NCI-H2196 treated with DMSO at 0.1 percent for 48 hours (cell line): ENCODE results near the gene LINGO4.
A peak's percentile ranks its signal among the peaks of the same experiment; 100 is the strongest.

Experiments used
- DNase-seq: peaks from one replicate; lab custom pipeline; 2025; ENCODE audit not compliant: unreplicated experiment; lab: John Stamatoyannopoulos, UW

The LINGO4 gene

DNA sequence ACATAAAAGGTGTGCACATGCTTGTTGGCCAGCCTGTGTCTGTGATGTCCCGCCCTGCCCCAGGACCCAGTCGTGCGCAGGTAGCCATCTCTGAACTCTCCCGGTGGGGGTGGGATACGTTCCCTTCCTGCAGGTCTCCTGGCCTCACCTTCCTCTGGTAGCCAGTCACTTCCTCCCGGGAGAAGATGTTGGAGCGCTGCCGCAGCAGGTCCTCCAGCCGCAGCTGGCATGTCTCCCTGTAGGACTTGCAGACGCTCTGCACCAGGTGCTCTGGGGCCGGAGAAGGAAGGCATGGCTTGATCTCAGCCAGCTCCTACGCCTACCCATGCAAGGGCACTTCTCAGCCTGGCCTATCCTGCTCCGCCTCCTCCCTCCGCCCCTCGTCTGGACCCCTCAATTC lies 9.2 kb upstream of the LINGO4 start:
- DNase-seq: no peak

- no peak for DNase-seq
Measured at GRCh38 chr1:151813271-151813977, 8.2 kb upstream of the LINGO4 start.

GRCh38 chr1:151811181-151811580 lies 6.0 kb upstream of the LINGO4 start:
- no peak for DNase-seq

- no peak for DNase-seq
Measured at GRCh38 chr1:151809985-151810556, 4.9 kb upstream of the LINGO4 start.

DNA sequence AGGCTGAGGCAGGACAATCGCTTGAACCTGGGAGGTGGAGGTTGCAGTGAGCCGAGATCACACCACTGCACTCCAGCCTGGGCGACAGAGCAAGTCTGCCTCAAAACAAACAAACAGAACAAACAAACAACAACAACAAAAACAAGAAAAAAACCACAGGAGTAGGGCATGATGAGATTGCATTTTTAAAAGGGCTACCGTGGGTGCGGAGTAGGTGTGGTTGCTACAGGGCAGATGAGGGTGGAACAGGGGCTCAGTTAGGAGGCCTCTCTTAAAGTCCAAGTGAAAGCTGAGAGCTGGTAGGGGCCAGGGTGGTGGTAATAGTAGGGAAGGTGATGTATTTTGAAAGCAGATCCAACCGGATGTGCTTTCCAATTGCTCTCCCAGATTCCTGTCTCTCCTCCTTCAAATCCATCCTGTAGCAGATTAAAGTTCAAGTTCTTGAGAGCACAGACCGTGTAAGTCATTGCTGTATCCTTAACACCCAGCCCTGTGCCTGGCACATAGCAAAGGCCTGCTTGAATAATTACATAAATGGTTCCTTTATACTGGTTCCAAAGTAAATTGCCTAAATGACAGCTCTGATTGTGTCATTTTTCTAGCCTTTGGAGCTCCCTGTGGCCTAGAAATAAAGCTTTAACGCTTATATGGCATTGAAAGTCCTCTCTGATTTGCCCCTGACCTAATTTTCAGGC lies 4.2 kb upstream of the LINGO4 start:
- DNase-seq: no peak

DNA sequence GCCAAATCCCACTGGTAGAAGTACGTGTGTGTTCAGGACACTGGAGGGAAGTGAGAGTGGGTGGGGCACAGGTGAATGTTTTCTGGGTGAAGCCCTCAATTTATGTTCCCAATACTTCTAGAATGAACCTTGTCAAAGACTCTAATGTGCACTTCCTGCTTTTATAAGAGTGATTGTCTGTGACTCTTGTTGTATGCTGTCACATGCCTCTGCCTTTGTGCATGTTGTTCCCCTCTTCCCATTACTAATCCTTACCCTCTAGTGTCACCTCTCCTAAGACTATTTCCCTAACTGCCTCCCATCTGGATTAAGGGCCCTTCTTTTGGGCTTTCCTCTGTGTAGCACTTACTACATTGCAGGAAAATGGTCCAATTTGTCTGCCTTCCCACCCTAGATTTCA lies 2.5 kb upstream of the LINGO4 start:
- no peak for DNase-seq

GRCh38 chr1:151807131-151807530 lies 1.9 kb upstream of the LINGO4 start:
- DNase-seq: no peak

DNA sequence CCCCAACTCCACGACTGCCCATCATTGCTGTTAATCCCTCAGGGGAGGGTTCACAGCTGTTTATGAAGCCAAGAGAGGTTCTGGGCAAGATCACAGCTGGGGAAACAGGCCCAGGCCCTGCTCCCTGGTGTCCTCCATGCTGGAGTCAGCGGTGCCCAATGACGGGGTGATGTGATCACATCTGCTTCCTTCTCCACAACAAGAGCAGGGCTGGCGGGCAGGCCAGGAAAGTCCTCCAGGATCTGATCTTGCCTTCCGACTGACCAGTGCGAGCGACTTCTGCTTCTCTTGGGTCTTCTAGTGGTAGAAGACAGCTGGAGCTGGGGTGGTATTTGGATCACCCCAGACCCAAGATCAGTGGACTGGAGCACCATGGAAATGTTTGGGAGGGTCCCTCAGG lies 951 bp upstream of the LINGO4 start:
- DNase-seq: no peak

DNA sequence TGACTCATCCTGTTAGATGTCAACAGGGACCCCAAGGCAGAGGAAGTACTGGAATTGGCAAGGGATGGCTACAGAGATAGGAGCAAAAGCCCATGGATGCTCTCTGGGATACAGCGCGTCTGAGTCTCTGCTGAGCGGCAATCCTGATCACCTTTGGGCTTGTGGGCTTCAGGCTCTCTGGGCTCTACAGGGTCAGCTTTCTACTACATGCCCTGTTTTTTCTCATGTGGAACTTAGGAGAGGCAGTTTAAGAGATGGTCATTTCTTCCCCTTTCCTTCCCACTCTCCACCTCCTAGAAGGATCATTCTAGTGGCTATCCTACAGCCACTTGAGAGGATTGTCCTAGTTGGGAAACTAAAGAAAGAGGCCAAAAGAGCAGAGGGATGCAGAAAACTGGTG lies 1.3 kb downstream of the LINGO4 start:
- no peak for DNase-seq

GRCh38 chr1:151803164-151803563 lies 2.1 kb downstream of the LINGO4 start:
- DNase-seq: no peak

DNA sequence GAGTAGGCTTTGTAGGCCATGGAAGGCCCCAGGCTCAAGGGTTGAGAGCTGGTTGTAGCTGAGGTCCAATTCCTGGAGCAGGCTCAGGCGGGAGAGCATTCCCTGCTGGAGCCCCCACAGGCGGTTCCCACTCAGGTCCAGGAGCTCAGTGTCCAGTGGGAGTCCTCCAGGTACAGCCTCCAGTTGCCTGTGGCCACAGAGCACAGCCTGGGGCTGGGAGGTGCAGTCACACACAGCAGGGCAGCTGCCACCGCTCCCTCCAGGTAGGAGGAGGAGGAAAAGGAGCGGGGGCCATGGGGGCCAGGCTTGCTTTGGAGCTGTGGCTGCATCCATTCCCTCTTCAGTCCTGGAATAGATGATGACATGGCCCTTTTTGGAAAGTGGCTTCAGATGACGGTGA lies 2.8 kb downstream of the LINGO4 start:
- no peak for DNase-seq

DNA sequence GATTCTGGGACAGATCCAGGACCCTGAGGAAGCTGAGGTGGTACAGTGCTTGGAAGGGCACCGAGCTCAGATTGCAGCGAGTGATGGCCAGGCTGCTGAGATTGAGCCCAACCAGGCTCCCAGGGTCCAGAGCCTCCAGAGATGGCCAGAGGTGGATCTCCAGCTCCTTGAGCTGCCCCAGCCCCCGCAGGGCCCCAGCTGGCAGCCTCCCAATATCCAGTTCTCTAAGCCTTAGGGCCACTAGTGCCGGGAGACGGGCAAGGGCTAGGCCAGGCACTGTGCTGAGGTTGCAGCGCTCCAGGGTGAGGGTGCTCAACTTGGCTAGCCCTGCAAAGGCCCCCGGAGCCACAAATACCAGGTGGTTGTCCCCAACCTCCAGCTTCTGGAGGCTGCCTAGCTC lies 3.4 kb downstream of the LINGO4 start:
- DNase-seq: no peak

GRCh38 chr1:151801310-151801820 lies 3.9 kb downstream of the LINGO4 start:
- DNase-seq: no peak

DNA sequence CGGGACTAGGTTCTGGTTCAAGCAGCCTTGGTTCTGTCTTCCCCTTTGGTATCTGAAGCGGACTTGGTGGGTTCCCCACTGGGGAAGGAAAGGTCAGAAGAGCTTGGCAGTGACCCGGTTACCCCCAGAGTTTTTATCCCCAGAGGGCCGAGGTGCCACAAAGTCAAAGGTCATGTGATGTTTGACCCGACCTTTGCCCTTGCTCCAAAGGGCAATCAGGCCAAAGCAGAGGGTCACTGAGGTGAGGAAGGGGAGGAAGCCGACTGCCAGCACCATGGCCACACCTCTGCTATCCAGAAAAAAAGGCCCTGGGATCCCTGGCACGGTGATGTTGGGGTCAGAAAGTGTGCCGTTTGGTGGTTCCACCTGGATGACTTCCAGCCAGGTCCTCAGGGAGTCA lies 4.4 kb downstream of the LINGO4 start:
- DNase-seq: no peak

DNA sequence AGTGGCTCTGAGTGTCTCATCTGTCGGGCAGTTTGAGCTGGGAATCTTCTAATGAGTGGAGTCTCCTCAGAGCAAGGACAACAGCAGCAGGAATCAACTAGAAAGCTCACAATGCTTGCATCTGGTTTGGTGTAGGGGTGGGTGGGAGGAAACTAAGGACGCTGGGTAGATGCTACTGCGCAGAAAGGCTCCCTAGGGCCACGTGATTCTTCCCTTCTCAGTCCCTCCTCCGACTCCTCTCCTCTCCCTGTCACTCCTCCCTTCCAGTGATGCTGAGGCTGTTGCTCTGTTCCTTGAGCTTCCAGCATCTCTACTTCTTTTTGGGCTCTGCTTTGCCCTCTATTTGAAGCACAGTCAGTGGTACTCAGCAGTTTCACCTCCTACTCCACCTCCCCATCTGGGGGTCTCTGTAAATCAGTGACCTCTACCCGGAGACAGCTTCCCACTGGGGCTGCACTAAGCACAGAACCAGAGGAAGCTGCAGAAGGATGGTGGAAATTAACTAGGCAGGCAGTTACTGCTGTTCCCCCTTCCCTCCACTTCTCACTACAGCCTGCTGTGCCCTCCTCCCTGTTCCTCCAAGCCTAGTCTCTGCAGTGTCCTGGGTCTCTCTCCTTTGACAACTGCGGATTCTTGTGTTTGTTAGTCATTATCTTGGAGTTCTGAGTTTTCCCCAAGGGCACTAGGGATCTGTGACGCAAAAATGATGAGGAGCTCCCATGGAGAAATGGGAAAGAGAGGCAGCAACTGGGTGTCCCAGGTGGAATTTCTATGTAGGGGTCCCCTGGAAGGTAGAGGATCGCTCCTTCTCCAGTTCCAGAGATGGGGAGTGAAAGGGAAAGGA lies 5.8 kb downstream of the LINGO4 start:
- no peak for DNase-seq

DNA sequence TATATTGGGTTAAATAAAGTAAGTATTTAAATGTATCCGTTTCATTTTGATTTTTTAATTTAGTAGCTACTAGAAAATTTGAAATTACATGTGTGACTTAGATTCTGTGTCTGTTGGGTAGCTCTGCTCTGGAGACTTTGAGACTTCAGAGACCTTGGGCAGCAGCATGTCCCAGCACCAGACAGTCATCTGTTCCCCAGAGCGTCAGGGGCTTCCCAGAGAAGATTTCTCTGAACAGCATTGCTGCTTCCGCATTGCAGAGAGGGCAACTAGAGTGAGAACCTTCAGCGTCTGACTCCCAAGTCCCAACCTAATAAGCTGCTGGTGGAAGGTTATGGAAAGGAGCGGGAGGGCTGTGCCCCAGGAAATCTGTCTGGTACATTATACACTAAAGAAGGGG lies 6.6 kb downstream of the LINGO4 start:
- no peak for DNase-seq

- no peak for DNase-seq
Measured at GRCh38 chr1:151790940-151791651, 14.1 kb downstream of the LINGO4 start.

DNA sequence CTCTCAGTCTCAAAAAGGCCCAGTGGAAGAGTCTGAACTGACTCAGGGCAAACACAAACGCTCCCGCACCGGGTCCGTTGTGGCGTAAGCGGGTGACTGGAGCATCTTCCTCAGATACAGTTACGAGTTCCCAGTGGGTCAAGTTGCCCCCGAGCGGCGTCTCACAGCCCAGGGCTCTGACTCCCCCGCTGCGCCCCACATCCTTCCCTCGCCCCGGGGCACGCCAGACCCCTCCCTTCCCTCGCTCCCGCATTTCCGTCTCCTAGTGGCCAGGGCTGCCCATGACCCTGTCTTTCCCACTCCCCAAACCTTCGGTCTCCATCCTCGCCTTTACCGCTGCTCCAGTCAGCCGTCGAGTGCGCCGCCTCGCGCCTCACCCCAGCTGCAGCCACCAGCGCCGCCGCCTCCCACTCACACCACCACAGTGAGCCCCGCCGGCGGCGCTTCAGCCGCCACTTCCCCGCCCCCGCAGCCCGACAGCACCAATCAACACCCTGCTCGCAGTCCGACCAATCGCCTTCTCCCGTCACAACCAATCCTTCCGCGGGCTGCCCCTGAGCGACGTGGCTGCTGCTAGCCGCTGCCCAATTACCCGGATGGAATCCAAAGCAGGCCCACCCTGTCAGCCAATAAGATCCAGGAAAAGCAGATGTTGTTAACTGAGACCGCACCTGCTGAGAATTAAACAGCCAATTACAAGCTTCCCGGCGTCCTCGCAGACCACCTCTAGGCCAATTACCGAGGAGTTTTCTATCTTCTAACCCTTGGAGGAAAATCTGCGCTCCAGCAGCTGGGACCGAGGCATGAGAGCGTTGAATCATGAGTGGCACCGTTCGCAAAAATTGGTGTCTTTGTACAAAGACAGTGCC lies 14.9 kb downstream of the LINGO4 start, which contains the start of gene TDRKH:
Gene TDRKH, minus strand, starts transcription at position 430 of the 869 bp plus-strand sequence. CDS start 7,478 bp downstream, outside the sequence.
- peak; percentile 99 for DNase-seq

- no peak for DNase-seq
Measured at GRCh38 chr1:151787689-151788088, 17.5 kb downstream of the LINGO4 start.

- no peak for DNase-seq
Measured at GRCh38 chr1:151783796-151784195, 21.4 kb downstream of the LINGO4 start.
